H1 (cell line): ENCODE results near the gene MSI2. TPM values are rescaled to one million over a fixed set of nuclear protein-coding genes. Genes with fewer than 3 reads are reported as not detected.

Source experiments
- CTCF ChIA-PET: fragments of 300-600 bp; sonication (Branson Sonifier 250); formaldehyde crosslinking; loops from one replicate; lab custom pipeline; 2021; ENCODE audit not compliant: partially characterized antibody; lab: Charles Lee
- POLR2A ChIA-PET: fragments of 300-600 bp; sonication (Branson Sonifier 250); formaldehyde crosslinking; loops from one replicate; lab custom pipeline; 2021; ENCODE audit warnings: inconsistent platforms; ENCODE audit not compliant: partially characterized antibody; lab: Charles Lee
- DNase-seq, 2 experiments: peaks; one replicate each; pipeline versions ENCODE4 v3.0.0 to v3.0.0-alpha.2; 2010 to 2022; ENCODE audit warnings: low spot score in 2 of 2, low read depth in 1 of 2, mixed read lengths in 1 of 2
- FAIRE-seq: peaks from 2 replicates; lab custom pipeline; 2011; peaks lifted over from hg19 to GRCh38; lab: Jason Lieb, UNC
- H2AFZ ChIP-seq: 2 replicates; pipeline ENCODE4 v1.8.1; 2012; ENCODE audit warnings: low read length, inconsistent platforms
- H2AK5ac ChIP-seq: 2 replicates; pipeline ENCODE4 v1.6.1; 2013; ENCODE audit warnings: low read depth, low read length
- H2BK120ac ChIP-seq: replicated peaks from 2 replicates; pipeline ENCODE3; 2013; ENCODE audit warnings: low read depth, low read length, inconsistent platforms
- H2BK12ac ChIP-seq: 2 replicates; pipeline ENCODE4 v1.6.1; 2013; ENCODE audit warnings: low read depth, low read length
- H2BK15ac ChIP-seq: 2 replicates; pipeline ENCODE4 v1.6.1; 2013; ENCODE audit warnings: low read length
- H2BK20ac ChIP-seq: 2 replicates; pipeline ENCODE4 v1.6.1; 2013; ENCODE audit warnings: low read length
- H2BK5ac ChIP-seq: 2 replicates; pipeline ENCODE4 v1.6.1; 2013; ENCODE audit warnings: low read depth, low read length
- H3K14ac ChIP-seq: 2 replicates; pipeline ENCODE4 v1.6.1; 2013; ENCODE audit warnings: inconsistent platforms; ENCODE audit not compliant: insufficient read length
- H3K18ac ChIP-seq: 2 replicates; pipeline ENCODE4 v1.6.1; 2013; ENCODE audit warnings: low read length; ENCODE audit errors: extremely low read depth
- H3K23ac ChIP-seq: 2 replicates; pipeline ENCODE4 v1.6.1; 2013; ENCODE audit warnings: inconsistent platforms; ENCODE audit not compliant: insufficient read length
- H3K23me2 ChIP-seq: 2 replicates; pipeline ENCODE4 v1.6.1; 2013; ENCODE audit warnings: low read depth, low read length
- H3K27ac ChIP-seq: 2 replicates; pipeline ENCODE4 v1.6.1; 2011; ENCODE audit warnings: low read depth, low read length, inconsistent platforms
- H3K27me3 ChIP-seq, 4 experiments: replicated peaks in 1 of 4; 1 replicate in 1 of 4; 2 replicates in 3 of 4; pipeline versions ENCODE4 v1.6.1 to v1.8.1; 2011 to 2013; ENCODE audit warnings: low read length in 3 of 4, mild to moderate bottlenecking in 3 of 4, inconsistent platforms in 2 of 4, mixed read lengths in 2 of 4, moderate library complexity in 1 of 4; ENCODE audit not compliant: control insufficient read depth in 3 of 4, insufficient read depth in 3 of 4; ENCODE audit errors: extremely low read depth in 1 of 4
- H3K36me3 ChIP-seq, 4 experiments: 2 replicates each; pipeline versions ENCODE4 v1.6.1 to v1.8.1; 2011 to 2013; ENCODE audit warnings: mild to moderate bottlenecking in 4 of 4, low read length in 3 of 4, moderate library complexity in 2 of 4, control low read depth in 1 of 4, inconsistent platforms in 1 of 4; ENCODE audit not compliant: insufficient read depth in 4 of 4, control insufficient read depth in 2 of 4
- H3K4ac ChIP-seq: replicated peaks from 2 replicates; pipeline ENCODE3; 2013; ENCODE audit warnings: low read length, low read depth, mixed read lengths, inconsistent platforms; ENCODE audit not compliant: insufficient read length
- H3K4me1 ChIP-seq, 4 experiments: replicated peaks in 1 of 4; 1 replicate in 1 of 4; 2 replicates in 3 of 4; pipeline versions ENCODE4 v1.6.1 to v1.8.1; 2011 to 2013; ENCODE audit warnings: low read length in 3 of 4, inconsistent platforms in 2 of 4, mixed read lengths in 1 of 4; ENCODE audit not compliant: insufficient read depth in 4 of 4, control insufficient read depth in 3 of 4
- H3K4me2 ChIP-seq, 2 experiments: 2 replicates each; pipeline versions ENCODE4 v1.6.1 to v1.8.1; 2011 to 2013; ENCODE audit warnings: low read depth in 2 of 2, low read length in 2 of 2, control low read depth in 1 of 2, inconsistent platforms in 1 of 2, mild to moderate bottlenecking in 1 of 2; ENCODE audit not compliant: insufficient read depth in 1 of 2
- H3K4me3 ChIP-seq, 4 experiments: fragments of 200-600, 300-600 bp in 1 of 4; sonication (generic), shearing (Covaris generic), sonication (Bioruptor Twin) in 1 of 4; 2 replicates each; pipeline versions ENCODE4 v1.5.1 to v1.8.1; 2011 to 2016; ENCODE audit warnings: low read length in 4 of 4, low read depth in 3 of 4, control low read depth in 2 of 4, inconsistent platforms in 2 of 4, mild to moderate bottlenecking in 2 of 4, mixed read lengths in 1 of 4, moderate library complexity in 1 of 4; ENCODE audit not compliant: insufficient read depth in 2 of 4; ENCODE audit errors: extremely low read depth in 1 of 4
- H3K56ac ChIP-seq: replicated peaks from 2 replicates; pipeline ENCODE3; 2013; ENCODE audit warnings: low read depth, mild to moderate bottlenecking, mixed read lengths, low read length, inconsistent platforms; ENCODE audit not compliant: insufficient read length
- H3K79me1 ChIP-seq: 2 replicates; pipeline ENCODE4 v1.6.1; 2013; ENCODE audit warnings: low read depth, low read length, control low read depth
- H3K79me2 ChIP-seq, 2 experiments: 2 replicates each; pipeline versions ENCODE4 v1.6.1 to v1.8.1; 2012 to 2013; ENCODE audit warnings: low read length in 2 of 2, mild to moderate bottlenecking in 2 of 2, inconsistent platforms in 1 of 2; ENCODE audit not compliant: insufficient read depth in 2 of 2, control insufficient read depth in 1 of 2
- H3K9ac ChIP-seq, 4 experiments: replicated peaks in 1 of 4; 1 replicate in 1 of 4; 2 replicates in 3 of 4; pipeline versions ENCODE4 v1.6.1 to v1.8.1; 2011 to 2013; ENCODE audit warnings: low read depth in 3 of 4, low read length in 3 of 4, control low read depth in 2 of 4, mild to moderate bottlenecking in 2 of 4, moderate library complexity in 2 of 4, inconsistent platforms in 1 of 4; ENCODE audit errors: extremely low read depth in 1 of 4
- H3K9me3 ChIP-seq, 2 experiments: 2 replicates each; pipeline versions ENCODE4 v1.6.1 to v1.8.1; 2012 to 2013; ENCODE audit warnings: mild to moderate bottlenecking in 2 of 2, moderate library complexity in 2 of 2, control low read depth in 1 of 2, inconsistent platforms in 1 of 2, low read depth in 1 of 2, low read length in 1 of 2, mixed read lengths in 1 of 2; ENCODE audit not compliant: insufficient read depth in 2 of 2
- H4K20me1 ChIP-seq, 2 experiments: replicated peaks in 1 of 2; 2 replicates each; pipeline versions ENCODE3 to v1.8.1; 2011 to 2013; ENCODE audit warnings: inconsistent platforms in 2 of 2, low read length in 2 of 2, mild to moderate bottlenecking in 1 of 2; ENCODE audit not compliant: insufficient read depth in 2 of 2, control insufficient read depth in 1 of 2
- H4K5ac ChIP-seq: 2 replicates; pipeline ENCODE4 v1.6.1; 2013; ENCODE audit warnings: low read length, low read depth, mixed read lengths, inconsistent platforms; ENCODE audit not compliant: insufficient read length
- H4K8ac ChIP-seq: 2 replicates; pipeline ENCODE4 v1.8.0; 2013; ENCODE audit warnings: mild to moderate bottlenecking, moderate library complexity, low read length, inconsistent platforms; ENCODE audit not compliant: insufficient read depth; ENCODE audit errors: extremely low read depth
- H4K91ac ChIP-seq: replicated peaks from 2 replicates; pipeline ENCODE3; 2013; ENCODE audit warnings: low read length, mixed read lengths, inconsistent platforms; ENCODE audit not compliant: insufficient read length
- BRCA1 ChIP-seq: IDR thresholded peaks from 2 replicates; pipeline ENCODE4 v1.6.1; 2012; ENCODE audit warnings: low read depth, low read length, improper control_type of control experiment
- CREB1 ChIP-seq: IDR thresholded peaks from 2 replicates; pipeline ENCODE4 v1.6.1; 2012; ENCODE audit warnings: inconsistent platforms
- CTCF ChIP-seq, 3 experiments: IDR thresholded peaks; 1 replicate in 2 of 3; 2 replicates in 1 of 3; pipeline versions ENCODE4 v1.5.1 to v1.6.1; 2011; ENCODE audit warnings: low read length in 3 of 3, mild to moderate bottlenecking in 3 of 3, inconsistent platforms in 2 of 3, low read depth in 1 of 3, moderate library complexity in 1 of 3; ENCODE audit not compliant: insufficient read depth in 1 of 3; ENCODE audit errors: control extremely low read depth in 1 of 3
- GTF2F1 ChIP-seq: IDR thresholded peaks from 2 replicates; pipeline ENCODE4 v1.6.1; 2012; ENCODE audit warnings: low read depth, low read length, improper control_type of control experiment, borderline replicate concordance
- HDAC2 ChIP-seq, 2 experiments: fragments of 300-600 bp in 1 of 2; sonication (generic) in 1 of 2; IDR thresholded peaks; 2 replicates each; pipeline ENCODE4 v1.6.1; 2011 to 2012; ENCODE audit warnings: low read depth in 2 of 2, low read length in 2 of 2, mild to moderate bottlenecking in 2 of 2, moderate library complexity in 2 of 2, borderline replicate concordance in 1 of 2, inconsistent platforms in 1 of 2
- JUN ChIP-seq: IDR thresholded peaks from 2 replicates; pipeline ENCODE4 v1.6.1; 2011; ENCODE audit warnings: low read depth, mild to moderate bottlenecking, improper control_type of control experiment, low read length
- SP1 ChIP-seq: IDR thresholded peaks from 2 replicates; pipeline ENCODE4 v1.6.1; 2011; ENCODE audit warnings: low read depth, low read length
- SP2 ChIP-seq: IDR thresholded peaks from 2 replicates; pipeline ENCODE4 v1.6.1; 2012; ENCODE audit warnings: mild to moderate bottlenecking, low read length, inconsistent platforms
- SP4 ChIP-seq: IDR thresholded peaks from 2 replicates; pipeline ENCODE4 v1.6.1; 2012; ENCODE audit warnings: low read length, inconsistent platforms
- WGBS, 2 experiments: shearing (Covaris generic) in 1 of 2; methylation state at CpG; one replicate each; pipeline versions ENCODE4 v1.1.6 to v1.1.7; 2013 to 2015; ENCODE audit warnings: low lambda C conversion rate in 2 of 2, mixed read lengths in 2 of 2, inconsistent platforms in 1 of 2, low coverage in 1 of 2, missing lambda C conversion rate in 1 of 2; ENCODE audit not compliant: insufficient replicate concordance in 2 of 2, insufficient coverage in 1 of 2, insufficient read length in 1 of 2; ENCODE audit errors: extremely low coverage in 1 of 2, missing lambda C conversion rate in 1 of 2; 5-methylcytosine and 5-hydroxymethylcytosine counted together
- polyA plus RNA-seq, 7 experiments: library from polyadenylated mRNA; depleted of rRNA in 3 of 7; stranded (reverse) in 5 of 7; unstranded in 2 of 7; fragments of >200 nt in 5 of 7; fragments of 200-250 nt in 2 of 7; gene quantifications; 1 replicate in 5 of 7; 2 replicates in 1 of 7; 4 replicates in 1 of 7; pipeline versions ENCODE4 v1.2.1 to v1.2.3, GENCODE V29; 2011 to 2013; ENCODE audit warnings: missing spikeins in 2 of 7, mixed read lengths in 2 of 7
- total RNA-seq: library from RNA; stranded (reverse); fragmentation: NEBNext Ultra II Directional; extraction: Animal tissue kit (Norgen Biotek cat#: 25700); gene quantifications from 2 replicates; pipeline ENCODE4 v1.2.1, GENCODE V29; 2021

MSI2 gene
- total and polyA plus RNA-seq, 2 of the 8 experiments (the other 6 are each of a cell fraction or from before 2014, with no cell fraction given) = 36.7 to 80.6 TPM

- H2AK5ac ChIP-seq = no peak overlapping the region
- H3K4ac ChIP-seq = no peak overlapping the region
- no peaks in the 10 kb centered on the region for H3K79me2 ChIP-seq
- DNase-seq = no peak
- no peak overlapping the region for H3K18ac ChIP-seq
- no peak overlapping the region for H3K4me3 ChIP-seq
- no peak overlapping the region for H2BK120ac ChIP-seq
- POLR2A ChIA-PET = no interaction called here
- no peak overlapping the region for H2BK20ac ChIP-seq
- no peak overlapping the region for H2BK5ac ChIP-seq
- H3K14ac ChIP-seq = no peak overlapping the region
- CTCF ChIA-PET = interaction anchor here (1.2 kb wide), 2 partner anchors 9 to 13 kb away, joined by 3 read pairs; no protein-coding TSS in a partner anchor
- no peak for FAIRE-seq
- no peak overlapping the region for H2AFZ ChIP-seq
- H3K9ac ChIP-seq = no peak overlapping the region
- no peaks in the 10 kb centered on the region for H3K36me3 ChIP-seq
- TF ChIP-seq BRCA1 = no peak
- TF ChIP-seq SP2 = no peak
- TF ChIP-seq CREB1 = no peak
- TF ChIP-seq CTCF (IDR thresholded peaks at IDR 0.05; ENCODE audit: control extremely low read depth in 1 of 3, insufficient read depth in 1 of 3, low read depth in 1 of 3, low read length in 3 of 3) = no peak
- TF ChIP-seq SP1 = no peak
- no peak for TF ChIP-seq SP4
- no peak for TF ChIP-seq HDAC2 (IDR thresholded peaks at IDR 0.05; ENCODE audit: borderline replicate concordance in 1 of 2, low read depth in 2 of 2, low read length in 2 of 2)
- no peak for TF ChIP-seq GTF2F1
- TF ChIP-seq JUN = no peak
- no peak overlapping the region for H3K56ac ChIP-seq
- no peak overlapping the region for H4K91ac ChIP-seq
- H3K27me3 ChIP-seq = 0 out of 7 replicates have a peak, but pooled peaks cover 0 to 2% (median 0%) of the 10 kb centered on the region in 4 experiments
- no peak overlapping the region for H4K8ac ChIP-seq
- no peak overlapping the region for H2BK12ac ChIP-seq
- H4K5ac ChIP-seq = no peak overlapping the region
- no peaks in the 10 kb centered on the region; the same call in 1 of the 2 replicates for H3K23me2 ChIP-seq
- H3K23ac ChIP-seq = no peak overlapping the region
- peaks cover 0 to 5% (median 0%) of the 10 kb centered on the region in 4 experiments; a peak in 2 of 7 replicates for H3K4me1 ChIP-seq
- no peaks in the 10 kb centered on the region; the same call in 1 of the 2 replicates for H3K79me1 ChIP-seq
- H2BK15ac ChIP-seq = no peak overlapping the region
- WGBS, 2 experiments = 78% methylated on average over 4 of the region's 4 CpGs; no CpG with 5 or more reads in 1 of the 2 experiments
- peaks cover 2 to 4% of the 10 kb centered on the region in 2 experiments for H4K20me1 ChIP-seq
- H3K27ac ChIP-seq = no peak overlapping the region
- no peak overlapping the region for H3K4me2 ChIP-seq
- H3K9me3 ChIP-seq = no peaks in the 10 kb centered on the region
Measured at GRCh38 chr17:57560319-57560705, 304.0 kb downstream of the MSI2 start.
